H1 (cell line): Measurements from ENCODE around the gene MYRF.

ENCODE experiments used
- CBX8 ChIP-seq: fragments of 300-800, 300-1000 bp; sonication (generic); IDR thresholded peaks from 2 replicates; pipeline ENCODE4 v1.7.1; 2016; ENCODE audit warnings: low read depth, low read length, borderline replicate concordance
- EZH2 ChIP-seq: fragments of 200-600 bp; sonication (generic); IDR thresholded peaks from 2 replicates; pipeline ENCODE4 v1.7.1; 2012; ENCODE audit warnings: low read depth, mild to moderate bottlenecking, moderate library complexity, low read length, inconsistent platforms; ENCODE audit not compliant: severe bottlenecking
- FOSL1 ChIP-seq: IDR thresholded peaks from 2 replicates; pipeline ENCODE4 v1.6.1; 2011; ENCODE audit warnings: mild to moderate bottlenecking, low read depth, low read length, moderate library complexity; ENCODE audit not compliant: insufficient read depth
- JUN ChIP-seq: IDR thresholded peaks from 2 replicates; pipeline ENCODE4 v1.6.1; 2011; ENCODE audit warnings: low read depth, mild to moderate bottlenecking, improper control_type of control experiment, low read length
- JUND ChIP-seq: IDR thresholded peaks from 2 replicates; pipeline ENCODE4 v1.6.1; 2011; ENCODE audit warnings: mild to moderate bottlenecking, improper control_type of control experiment, low read length
- NRF1 ChIP-seq: IDR thresholded peaks from 2 replicates; pipeline ENCODE4 v1.6.1; 2011; ENCODE audit warnings: mild to moderate bottlenecking, low read depth, low read length, improper control_type of control experiment
- PHF8 ChIP-seq: fragments of 200-600 bp; sonication (generic); conservative IDR thresholded peaks from 2 replicates; pipeline ENCODE4 v1.7.1; 2012; ENCODE audit warnings: low read depth, mild to moderate bottlenecking, inconsistent platforms, low read length, moderate library complexity
- SAP30 ChIP-seq: fragments of 300-600 bp; sonication (generic); IDR thresholded peaks from 2 replicates; pipeline ENCODE4 v1.7.1; 2012; ENCODE audit warnings: low read length, moderate library complexity, mild to moderate bottlenecking, inconsistent platforms; ENCODE audit not compliant: insufficient read depth, insufficient replicate concordance
- TAF1 ChIP-seq: IDR thresholded peaks from 2 replicates; pipeline ENCODE4 v1.6.1; 2011; ENCODE audit warnings: mild to moderate bottlenecking, low read depth, low read length
- ZNF274 ChIP-seq: IDR thresholded peaks from 2 replicates; pipeline ENCODE4 v1.7.0; 2012; ENCODE audit warnings: low read length, borderline replicate concordance; ENCODE audit errors: extremely low read depth
- TF ChIP-seq, protein P1 (sequence below), 3 experiments: IDR thresholded peaks; 1 replicate in 2 of 3; 2 replicates in 1 of 3; pipeline versions ENCODE4 v1.5.1 to v1.6.1; 2011; ENCODE audit warnings: low read length in 3 of 3, mild to moderate bottlenecking in 3 of 3, inconsistent platforms in 2 of 3, low read depth in 1 of 3, moderate library complexity in 1 of 3; ENCODE audit not compliant: insufficient read depth in 1 of 3; ENCODE audit errors: control extremely low read depth in 1 of 3

GRCh38 chr11:61781585-61781984 is 29.1 kb downstream of the MYRF start:
- TF ChIP-seq, protein P1, sequence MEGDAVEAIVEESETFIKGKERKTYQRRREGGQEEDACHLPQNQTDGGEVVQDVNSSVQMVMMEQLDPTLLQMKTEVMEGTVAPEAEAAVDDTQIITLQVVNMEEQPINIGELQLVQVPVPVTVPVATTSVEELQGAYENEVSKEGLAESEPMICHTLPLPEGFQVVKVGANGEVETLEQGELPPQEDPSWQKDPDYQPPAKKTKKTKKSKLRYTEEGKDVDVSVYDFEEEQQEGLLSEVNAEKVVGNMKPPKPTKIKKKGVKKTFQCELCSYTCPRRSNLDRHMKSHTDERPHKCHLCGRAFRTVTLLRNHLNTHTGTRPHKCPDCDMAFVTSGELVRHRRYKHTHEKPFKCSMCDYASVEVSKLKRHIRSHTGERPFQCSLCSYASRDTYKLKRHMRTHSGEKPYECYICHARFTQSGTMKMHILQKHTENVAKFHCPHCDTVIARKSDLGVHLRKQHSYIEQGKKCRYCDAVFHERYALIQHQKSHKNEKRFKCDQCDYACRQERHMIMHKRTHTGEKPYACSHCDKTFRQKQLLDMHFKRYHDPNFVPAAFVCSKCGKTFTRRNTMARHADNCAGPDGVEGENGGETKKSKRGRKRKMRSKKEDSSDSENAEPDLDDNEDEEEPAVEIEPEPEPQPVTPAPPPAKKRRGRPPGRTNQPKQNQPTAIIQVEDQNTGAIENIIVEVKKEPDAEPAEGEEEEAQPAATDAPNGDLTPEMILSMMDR (IDR thresholded peaks at IDR 0.05; ENCODE audit: control extremely low read depth in 1 of 3, insufficient read depth in 1 of 3, low read depth in 1 of 3, low read length in 3 of 3), result no peak
- TF ChIP-seq JUN, result no peak
- TF ChIP-seq TAF1, result no peak
- TF ChIP-seq EZH2, result no peak
- no peak for TF ChIP-seq SAP30
- no peak for TF ChIP-seq ZNF274
- TF ChIP-seq NRF1, result no peak
- TF ChIP-seq PHF8, result no peak
- TF ChIP-seq FOSL1, result no peak
- no peak for TF ChIP-seq CBX8
- TF ChIP-seq JUND, result no peak
